ENCODE measurements around the gene KIRREL2.

The KIRREL2 gene

GRCh38 chr19:35847911-35848310, 8.8 kb upstream of the KIRREL2 start:
- Mint-ChIP-seq H3K27me3 (ENCODE audit: low read depth) (peaks cover 70% of the 10 kb centered on the region), H3K36me3 (ENCODE audit: low read depth) (peaks cover 18% of the 10 kb centered on the region), H3K9me3 (no peaks in the 10 kb centered on the region), H3K27ac (no peak overlapping the region), H3K4me1 (peaks cover 27% of the 10 kb centered on the region), H3K4me3 (peak overlapping the region in 1 of 3 experiments; percentile 67)
- no peak for TF ChIP-seq CTCF (IDR thresholded peaks at IDR 0.05; ENCODE audit: unreplicated experiment in 3 of 3)

GRCh38 chr19:35848486-35848885, 8.2 kb upstream of the KIRREL2 start:
- H3K27me3 Mint-ChIP-seq (ENCODE audit: low read depth): peaks cover 64% of the 10 kb centered on the region
- no peak for TF ChIP-seq CTCF (IDR thresholded peaks at IDR 0.05; ENCODE audit: unreplicated experiment in 3 of 3)
- no peaks in the 10 kb centered on the region for H3K9me3 Mint-ChIP-seq
- peaks cover 15% of the 10 kb centered on the region for H3K36me3 Mint-ChIP-seq (ENCODE audit: low read depth)
- peak overlapping the region in 2 of 3 experiments; percentile 65 to 67 for H3K4me3 Mint-ChIP-seq
- H3K4me1 Mint-ChIP-seq: peaks cover 31% of the 10 kb centered on the region
- peak overlapping the region in 1 of 3 experiments; percentile 65 for H3K27ac Mint-ChIP-seq

- peak overlapping the region in 1 of 3 experiments; percentile 67 for H3K4me3 Mint-ChIP-seq
- H3K36me3 Mint-ChIP-seq (ENCODE audit: low read depth): peaks cover 12% of the 10 kb centered on the region
- peaks cover 59% of the 10 kb centered on the region for H3K27me3 Mint-ChIP-seq (ENCODE audit: low read depth)
- peaks cover 31% of the 10 kb centered on the region for H3K4me1 Mint-ChIP-seq
- no peak for TF ChIP-seq CTCF (IDR thresholded peaks at IDR 0.05; ENCODE audit: unreplicated experiment in 3 of 3)
- peak overlapping the region in 1 of 3 experiments; percentile 65 for H3K27ac Mint-ChIP-seq
- no peaks in the 10 kb centered on the region for H3K9me3 Mint-ChIP-seq
Measured at GRCh38 chr19:35848919-35849505, 7.7 kb upstream of the KIRREL2 start.

- peak overlapping the region in 2 of 3 experiments; percentile 12 to 92 for H3K27ac Mint-ChIP-seq
- TF ChIP-seq CTCF (IDR thresholded peaks at IDR 0.05; ENCODE audit: unreplicated experiment in 3 of 3): peak in 2 of 3 experiments; percentile 26
- H3K36me3 Mint-ChIP-seq (ENCODE audit: low read depth): peaks cover 3% of the 10 kb centered on the region
- H3K9me3 Mint-ChIP-seq: no peaks in the 10 kb centered on the region
- H3K27me3 Mint-ChIP-seq (ENCODE audit: low read depth): peaks cover 51% of the 10 kb centered on the region
- peak overlapping the region; percentile 71 to 88 (median 82) for H3K4me3 Mint-ChIP-seq
- peaks cover 33% of the 10 kb centered on the region for H3K4me1 Mint-ChIP-seq
Measured at GRCh38 chr19:35851213-35852028, 5.3 kb upstream of the KIRREL2 start.

GRCh38 chr19:35852029-35852780, 4.5 kb upstream of the KIRREL2 start, which contains the start of gene NPHS1:
NPHS1 (minus strand) TSS chr19:35852504; CDS start chr19:35851837, 667 bp downstream.
- no peaks in the 10 kb centered on the region for H3K9me3 Mint-ChIP-seq
- TF ChIP-seq CTCF (IDR thresholded peaks at IDR 0.05; ENCODE audit: unreplicated experiment in 3 of 3): no peak
- H3K4me3 Mint-ChIP-seq: peak within 1 kb of the TSS; percentile 71 to 88 (median 82)
- peaks cover 3% of the 10 kb centered on the region for H3K36me3 Mint-ChIP-seq (ENCODE audit: low read depth)
- peaks cover 28% of the 10 kb centered on the region for H3K4me1 Mint-ChIP-seq
- H3K27me3 Mint-ChIP-seq (ENCODE audit: low read depth): peaks cover 50% of the 10 kb centered on the region
- H3K27ac Mint-ChIP-seq: peak within 1 kb of the TSS; percentile 12 to 92 (median 83)

Data from nephron (organoid).